ENCODE results near the gene ZSCAN31.
A peak's percentile ranks its signal among the peaks of the same experiment; 100 is the strongest.
"Not testable (repeated sequence)": the region's sequence is repeated elsewhere in the genome, so short reads cannot be mapped to it uniquely, and the experiment has no call there.

The ZSCAN31 gene

GRCh38 chr6:28317866-28318265 is 18.1 kb downstream of the ZSCAN31 start:
- DNase-seq (ENCODE audit: low spot score) = not testable (repeated sequence)

GRCh38 chr6:28315628-28316027 is 20.3 kb downstream of the ZSCAN31 start:
- DNase-seq (ENCODE audit: low spot score) = no peak

- DNase-seq (ENCODE audit: low spot score) = no peak
These were observed 23.0 kb downstream of the ZSCAN31 start for GRCh38 chr6:28312939-28313338.

- DNase-seq (ENCODE audit: low spot score) = no peak
These were observed 24.7 kb downstream of the ZSCAN31 start for GRCh38 chr6:28311139-28311823.

GRCh38 chr6:28306363-28306762 is 29.6 kb downstream of the ZSCAN31 start:
- not testable (repeated sequence) for DNase-seq (ENCODE audit: low spot score)

GRCh38 chr6:28303570-28303969 is 32.4 kb downstream of the ZSCAN31 start:
- DNase-seq (ENCODE audit: low spot score) = no peak

GRCh38 chr6:28296520-28297060 is 39.4 kb downstream of the ZSCAN31 start:
- no peak for DNase-seq (ENCODE audit: low spot score)

GRCh38 chr6:28295326-28295725 is 40.6 kb downstream of the ZSCAN31 start:
- DNase-seq (ENCODE audit: low spot score) = no peak

- no peak for DNase-seq (ENCODE audit: low spot score)
These were observed 44.4 kb downstream of the ZSCAN31 start for GRCh38 chr6:28291573-28291972.

- DNase-seq (ENCODE audit: low spot score) = no peak
These were observed 53.0 kb downstream of the ZSCAN31 start for GRCh38 chr6:28282926-28283325.

- peak; percentile 66 for DNase-seq (ENCODE audit: low spot score)
These were observed 54.5 kb downstream of the ZSCAN31 start, which contains the start of gene PGBD1 for GRCh38 chr6:28281288-28282064. Gene PGBD1, plus strand, starts transcription at chr6:28281572. Its CDS starts 2,242 bp downstream, at chr6:28283814.

GRCh38 chr6:28280595-28281287 is 55.2 kb downstream of the ZSCAN31 start:
- DNase-seq (ENCODE audit: low spot score) = no peak

GRCh38 chr6:28277746-28278145 is 58.2 kb downstream of the ZSCAN31 start:
- DNase-seq (ENCODE audit: low spot score) = no peak

GRCh38 chr6:28274888-28275287 is 61.1 kb downstream of the ZSCAN31 start:
- DNase-seq (ENCODE audit: low spot score) = no peak
